Measurements from ENCODE around the gene RUNX2.

GRCh38 chr6:45442716-45443115 is 114.6 kb downstream of the RUNX2 start:
- TF ChIP-seq SNAI2 (CRISPR knock-in tag; IDR thresholded peaks at IDR 0.05) (no peak), CREB5 (CRISPR knock-in tag; IDR thresholded peaks at IDR 0.05; ENCODE audit: low read depth) (no peak), CSDC2 (CRISPR knock-in tag; IDR thresholded peaks at IDR 0.05) (no peak)
